Placental epithelial cell (primary cell): ENCODE measurements around the gene GPR89B. TPM values are rescaled to one million over a fixed set of nuclear protein-coding genes. Genes with fewer than 3 reads are reported as not detected.

ENCODE experiments used
- small RNA-seq: library from RNA; depleted of rRNA; stranded (forward); fragments of <200 nt; gene quantifications from one replicate; pipeline ENCODE3, GENCODE V24; 2012
- total RNA-seq: library from RNA; depleted of rRNA; stranded (reverse); fragments of >200 nt; gene quantifications from 2 replicates; pipeline ENCODE4 v1.2.3, GENCODE V29; 2012

GPR89B gene
- total RNA-seq, result 14.5 and 29.7 TPM in 2 replicates

GRCh38 chr1:147928236-147929132, at the start of gene GPR89B:
Gene GPR89B, plus strand, starts transcription at chr1:147928420. Its CDS starts 117 bp downstream, at chr1:147928537.

DNA sequence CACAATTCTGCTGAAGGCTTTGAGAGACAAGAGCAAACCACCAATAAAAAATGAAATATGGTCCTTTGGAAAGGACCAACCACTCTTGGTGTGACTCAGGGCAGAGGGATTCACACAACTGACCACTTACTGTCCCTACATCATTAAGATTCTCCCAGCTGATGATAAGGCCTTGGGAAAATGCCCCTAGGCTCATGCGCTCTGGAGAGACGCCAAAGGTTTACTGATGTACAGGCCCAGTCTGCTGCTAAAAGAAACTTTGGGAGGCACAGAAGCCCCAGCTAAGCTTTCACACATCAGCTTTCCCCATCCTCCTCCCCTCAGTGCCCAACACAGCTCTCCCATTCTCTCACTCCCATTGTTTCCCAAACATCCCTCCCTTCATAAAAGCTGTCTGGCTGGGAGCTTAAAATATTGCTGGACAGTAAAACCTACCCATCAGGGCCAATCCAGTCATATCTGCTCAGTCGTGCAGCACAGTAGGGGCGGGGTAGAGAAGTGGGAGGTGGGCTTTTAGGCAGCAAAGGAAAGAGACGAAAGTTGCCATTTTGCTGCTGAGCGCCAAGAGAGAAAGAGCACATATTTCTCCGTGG, 25.9 kb upstream of the GPR89B start, which contains the start of gene GJA8:
TSS of gene GJA8 (plus strand) at position 543 of the 593 bp plus-strand sequence. CDS start 5,161 bp downstream, outside the sequence.

Small RNA genes within 50 kb of the gene (small RNA-seq; reads per million reads assigned to genes)
- 0.09 reads per million for gene RNU1-129P
- 432 reads per million, percentile 99 among the genes with 10 or more reads in this experiment for gene RNVU1-7

Other genes starting within 250 kb of the GPR89B start
- 72.6 and 203 TPM in 2 replicates for gene GJA5, start 167.8 kb upstream of the GPR89B start, total RNA-seq
- not detected in 2 replicates for gene GJA8, start 25.6 kb upstream of the GPR89B start, total RNA-seq
- 3.7 and 7.1 TPM in 2 replicates for gene NBPF11, start 223.9 kb downstream of the GPR89B start, total RNA-seq